Neural progenitor cell (in vitro differentiated cells): ENCODE measurements around the gene BRD2.

Experiments used
- EZH2 ChIP-seq: fragments of 200-600 bp; sonication (generic); IDR thresholded peaks from 2 replicates; pipeline ENCODE4 v1.6.1; 2017; ENCODE audit warnings: antibody characterized with exemption, mild to moderate bottlenecking, moderate library complexity
- EZH2phosphoT487 ChIP-seq: fragments of 200-600 bp; sonication (generic); IDR thresholded peaks from 2 replicates; pipeline ENCODE4 v1.6.1; 2017; ENCODE audit warnings: antibody characterized with exemption
- TF ChIP-seq, protein P1 (sequence below): fragments of 200-600 bp; sonication (generic); IDR thresholded peaks from 2 replicates; pipeline ENCODE4 v1.5.1; 2017; ENCODE audit warnings: antibody characterized with exemption, mild to moderate bottlenecking

DNA sequence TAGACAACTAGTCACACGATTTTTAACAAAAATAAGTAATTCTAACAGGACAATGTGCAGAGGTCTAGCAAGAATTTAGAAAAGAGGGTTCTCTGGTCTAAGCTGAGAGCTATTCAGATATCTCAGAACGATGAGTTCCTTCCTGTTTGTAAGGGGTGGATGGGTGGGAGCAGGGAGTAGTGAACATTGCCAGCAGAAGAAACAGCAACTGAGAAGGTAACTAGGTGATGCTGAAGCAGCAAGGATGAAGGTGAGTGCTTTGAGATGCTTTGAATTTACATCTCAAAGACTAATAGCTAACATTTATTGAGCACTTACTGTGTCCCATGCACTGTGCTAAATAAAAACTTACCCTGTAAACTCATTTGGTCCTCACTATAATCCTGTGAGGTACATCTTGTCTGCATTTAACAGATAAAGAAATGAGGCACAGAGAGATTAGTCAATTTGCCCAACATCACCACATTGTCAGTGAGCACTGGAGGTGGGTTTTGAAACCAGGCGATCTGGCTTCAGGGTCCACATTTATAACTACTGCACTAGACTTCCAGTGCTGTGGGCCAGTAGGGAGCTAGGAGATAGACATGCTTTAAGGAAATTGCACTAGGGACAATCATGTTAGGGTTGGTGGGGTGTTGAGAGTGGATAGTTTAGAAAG is 15.7 kb downstream of the BRD2 start:
- TF ChIP-seq, protein P1, sequence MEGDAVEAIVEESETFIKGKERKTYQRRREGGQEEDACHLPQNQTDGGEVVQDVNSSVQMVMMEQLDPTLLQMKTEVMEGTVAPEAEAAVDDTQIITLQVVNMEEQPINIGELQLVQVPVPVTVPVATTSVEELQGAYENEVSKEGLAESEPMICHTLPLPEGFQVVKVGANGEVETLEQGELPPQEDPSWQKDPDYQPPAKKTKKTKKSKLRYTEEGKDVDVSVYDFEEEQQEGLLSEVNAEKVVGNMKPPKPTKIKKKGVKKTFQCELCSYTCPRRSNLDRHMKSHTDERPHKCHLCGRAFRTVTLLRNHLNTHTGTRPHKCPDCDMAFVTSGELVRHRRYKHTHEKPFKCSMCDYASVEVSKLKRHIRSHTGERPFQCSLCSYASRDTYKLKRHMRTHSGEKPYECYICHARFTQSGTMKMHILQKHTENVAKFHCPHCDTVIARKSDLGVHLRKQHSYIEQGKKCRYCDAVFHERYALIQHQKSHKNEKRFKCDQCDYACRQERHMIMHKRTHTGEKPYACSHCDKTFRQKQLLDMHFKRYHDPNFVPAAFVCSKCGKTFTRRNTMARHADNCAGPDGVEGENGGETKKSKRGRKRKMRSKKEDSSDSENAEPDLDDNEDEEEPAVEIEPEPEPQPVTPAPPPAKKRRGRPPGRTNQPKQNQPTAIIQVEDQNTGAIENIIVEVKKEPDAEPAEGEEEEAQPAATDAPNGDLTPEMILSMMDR: no peak
- TF ChIP-seq EZH2: no peak
- no peak for TF ChIP-seq EZH2phosphoT487
